Neural cell (in vitro differentiated cells): ENCODE data around the gene ME2. TPM values are rescaled to one million over a fixed set of nuclear protein-coding genes. Genes with fewer than 3 reads are reported as not detected.
"Not testable (repeated sequence)": the region's sequence is repeated elsewhere in the genome, so short reads cannot be mapped to it uniquely, and the experiment has no call there.

Experiments
- H2AFZ ChIP-seq: fragments of 200-600, 300-800 bp; sonication (generic), shearing (Covaris generic); 2 replicates; pipeline ENCODE4 v1.6.0; 2014; ENCODE audit warnings: low read depth, mild to moderate bottlenecking, antibody characterized with exemption, low read length, moderate library complexity
- H3F3A ChIP-seq: fragments of 200-600 bp; shearing (Covaris generic); 2 replicates; pipeline ENCODE4 v1.6.1; 2016; ENCODE audit warnings: mild to moderate bottlenecking, moderate library complexity, mixed read lengths, antibody characterized with exemption, low read length; ENCODE audit not compliant: insufficient read depth, poor library complexity, severe bottlenecking
- H3K27ac ChIP-seq: fragments of 200-600, 300-800 bp; sonication (generic), shearing (Covaris generic); 2 replicates; pipeline ENCODE4 v1.5.1; 2014; ENCODE audit warnings: mild to moderate bottlenecking, low read length, moderate library complexity
- H3K27me3 ChIP-seq: fragments of 300-800, 200-600 bp; sonication (generic), shearing (Covaris generic); 2 replicates; pipeline ENCODE4 v1.6.0; 2014; ENCODE audit warnings: mild to moderate bottlenecking, low read depth, low read length, moderate library complexity; ENCODE audit not compliant: insufficient read depth
- H3K36me3 ChIP-seq: fragments of 300-800, 200-600 bp; sonication (generic), shearing (Covaris generic); 2 replicates; pipeline ENCODE4 v1.5.1; 2014; ENCODE audit warnings: mild to moderate bottlenecking, antibody characterized with exemption, low read length, moderate library complexity; ENCODE audit not compliant: insufficient read depth
- H3K4me2 ChIP-seq: fragments of 300-800, 200-600 bp; sonication (generic), shearing (Covaris generic); 2 replicates; pipeline ENCODE4 v1.6.0; 2014; ENCODE audit warnings: mild to moderate bottlenecking, low read length
- H3K4me3 ChIP-seq: fragments of 300-800, 200-600 bp; sonication (generic), shearing (Covaris generic); 2 replicates; pipeline ENCODE4 v1.5.1; 2014; ENCODE audit warnings: mild to moderate bottlenecking, low read length, moderate library complexity
- H3K79me2 ChIP-seq: fragments of 200-600 bp; shearing (Covaris generic); replicated peaks from 2 replicates; pipeline ENCODE4 v1.6.0; 2014; ENCODE audit warnings: mild to moderate bottlenecking, low read length, moderate library complexity; ENCODE audit not compliant: insufficient read depth
- H3K9ac ChIP-seq: fragments of 300-800, 200-600 bp; sonication (generic), shearing (Covaris generic); 2 replicates; pipeline ENCODE4 v1.6.1; 2016; ENCODE audit warnings: mild to moderate bottlenecking, low read length, mixed read lengths
- H3K9me2 ChIP-seq: fragments of 200-600 bp; shearing (Covaris generic); 2 replicates; pipeline ENCODE4 v1.6.1; 2016; ENCODE audit warnings: mild to moderate bottlenecking, low read length, mixed read lengths; ENCODE audit not compliant: insufficient read depth
- H3K9me3 ChIP-seq: fragments of 200-600, 300-800 bp; sonication (generic), shearing (Covaris generic); 2 replicates; pipeline ENCODE4 v1.6.1; 2016; ENCODE audit warnings: mild to moderate bottlenecking, mixed run types, low read length, moderate library complexity, mixed read lengths
- H4K20me1 ChIP-seq: fragments of 200-600 bp; shearing (Covaris generic); 2 replicates; pipeline ENCODE4 v1.6.1; 2016; ENCODE audit warnings: mild to moderate bottlenecking, mixed run types; ENCODE audit not compliant: insufficient read depth
- EP300 ChIP-seq: fragments of 450-650 bp; conservative IDR thresholded peaks from 2 replicates; pipeline ENCODE4 v1.6.1; 2014; ENCODE audit warnings: antibody characterized with exemption, mild to moderate bottlenecking, moderate library complexity; ENCODE audit not compliant: poor library complexity, severe bottlenecking
- EZH2 ChIP-seq: fragments of 200-600, 300-800 bp; shearing (Covaris generic), sonication (generic); IDR thresholded peaks from 2 replicates; pipeline ENCODE4 v1.6.1; 2014; ENCODE audit warnings: antibody characterized with exemption, low read length, borderline replicate concordance, mild to moderate bottlenecking; ENCODE audit not compliant: insufficient read depth, poor library complexity, severe bottlenecking
- MXI1 ChIP-seq: fragments of 450-650 bp; conservative IDR thresholded peaks from 2 replicates; pipeline ENCODE4 v1.6.1; 2014; ENCODE audit warnings: antibody characterized with exemption, mild to moderate bottlenecking; ENCODE audit not compliant: poor library complexity, severe bottlenecking
- POLR2AphosphoS5 ChIP-seq: IDR thresholded peaks from 2 replicates; pipeline ENCODE4 v1.6.1; 2012
- RAD21 ChIP-seq: fragments of 450-650 bp; conservative IDR thresholded peaks from 2 replicates; pipeline ENCODE4 v1.6.1; 2014; ENCODE audit warnings: antibody characterized with exemption, mild to moderate bottlenecking, moderate library complexity
- SMC3 ChIP-seq: fragments of 450-650 bp; conservative IDR thresholded peaks from 2 replicates; pipeline ENCODE4 v1.6.1; 2014; ENCODE audit warnings: antibody characterized with exemption, mild to moderate bottlenecking, moderate library complexity; ENCODE audit not compliant: poor library complexity
- TAF1 ChIP-seq: IDR thresholded peaks from 2 replicates; pipeline ENCODE4 v1.6.1; 2012; ENCODE audit warnings: low read depth
- polyA plus RNA-seq: library from polyadenylated mRNA; depleted of rRNA; stranded (reverse); fragments of >200 nt; gene quantifications from 2 replicates; pipeline ENCODE4 v1.2.3, GENCODE V29; 2014
- TF ChIP-seq, protein P1 (sequence below): fragments of 450-650 bp; IDR thresholded peaks from 2 replicates; pipeline ENCODE4 v1.5.1; 2014; ENCODE audit warnings: antibody characterized with exemption, mild to moderate bottlenecking, moderate library complexity; ENCODE audit not compliant: poor library complexity, severe bottlenecking
- TF ChIP-seq, protein P2 (sequence below): IDR thresholded peaks from 2 replicates; pipeline ENCODE4 v1.6.1; 2012; ENCODE audit warnings: borderline replicate concordance

Gene ME2
- polyA plus RNA-seq, 1 donor from 2014 or later, result 76.2 TPM

DNA sequence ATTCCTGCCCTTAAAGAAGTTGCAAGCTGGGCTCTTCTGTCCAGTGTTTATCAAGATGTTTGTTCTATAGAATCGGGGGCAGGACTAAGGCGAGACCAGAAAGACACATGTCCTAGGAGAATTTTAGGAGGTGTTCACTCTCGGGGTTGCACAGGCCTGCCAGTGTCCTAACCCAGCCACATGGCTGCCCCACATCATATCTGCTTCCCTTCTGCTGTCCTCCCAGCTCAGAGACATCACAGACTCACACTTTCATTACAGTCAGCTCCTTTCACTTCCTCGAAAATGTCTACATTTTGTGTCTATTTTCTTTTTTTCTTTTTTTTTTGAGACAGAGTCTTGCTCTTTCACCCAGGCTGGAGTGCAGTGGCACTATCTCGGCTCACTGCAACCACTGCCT, 48.4 kb upstream of the ME2 start:
- H3K79me2 ChIP-seq, result no peaks in the 10 kb centered on the region
- H3K9me2 ChIP-seq, result no peaks in the 10 kb centered on the region
- TF ChIP-seq TAF1, result no peak
- TF ChIP-seq EP300, result no peak
- no peak for TF ChIP-seq MXI1
- no peak for TF ChIP-seq POLR2AphosphoS5
- no peak for TF ChIP-seq EZH2
- no peak for TF ChIP-seq SMC3
- TF ChIP-seq, protein P1, sequence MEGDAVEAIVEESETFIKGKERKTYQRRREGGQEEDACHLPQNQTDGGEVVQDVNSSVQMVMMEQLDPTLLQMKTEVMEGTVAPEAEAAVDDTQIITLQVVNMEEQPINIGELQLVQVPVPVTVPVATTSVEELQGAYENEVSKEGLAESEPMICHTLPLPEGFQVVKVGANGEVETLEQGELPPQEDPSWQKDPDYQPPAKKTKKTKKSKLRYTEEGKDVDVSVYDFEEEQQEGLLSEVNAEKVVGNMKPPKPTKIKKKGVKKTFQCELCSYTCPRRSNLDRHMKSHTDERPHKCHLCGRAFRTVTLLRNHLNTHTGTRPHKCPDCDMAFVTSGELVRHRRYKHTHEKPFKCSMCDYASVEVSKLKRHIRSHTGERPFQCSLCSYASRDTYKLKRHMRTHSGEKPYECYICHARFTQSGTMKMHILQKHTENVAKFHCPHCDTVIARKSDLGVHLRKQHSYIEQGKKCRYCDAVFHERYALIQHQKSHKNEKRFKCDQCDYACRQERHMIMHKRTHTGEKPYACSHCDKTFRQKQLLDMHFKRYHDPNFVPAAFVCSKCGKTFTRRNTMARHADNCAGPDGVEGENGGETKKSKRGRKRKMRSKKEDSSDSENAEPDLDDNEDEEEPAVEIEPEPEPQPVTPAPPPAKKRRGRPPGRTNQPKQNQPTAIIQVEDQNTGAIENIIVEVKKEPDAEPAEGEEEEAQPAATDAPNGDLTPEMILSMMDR, result no peak
- TF ChIP-seq, protein P2, sequence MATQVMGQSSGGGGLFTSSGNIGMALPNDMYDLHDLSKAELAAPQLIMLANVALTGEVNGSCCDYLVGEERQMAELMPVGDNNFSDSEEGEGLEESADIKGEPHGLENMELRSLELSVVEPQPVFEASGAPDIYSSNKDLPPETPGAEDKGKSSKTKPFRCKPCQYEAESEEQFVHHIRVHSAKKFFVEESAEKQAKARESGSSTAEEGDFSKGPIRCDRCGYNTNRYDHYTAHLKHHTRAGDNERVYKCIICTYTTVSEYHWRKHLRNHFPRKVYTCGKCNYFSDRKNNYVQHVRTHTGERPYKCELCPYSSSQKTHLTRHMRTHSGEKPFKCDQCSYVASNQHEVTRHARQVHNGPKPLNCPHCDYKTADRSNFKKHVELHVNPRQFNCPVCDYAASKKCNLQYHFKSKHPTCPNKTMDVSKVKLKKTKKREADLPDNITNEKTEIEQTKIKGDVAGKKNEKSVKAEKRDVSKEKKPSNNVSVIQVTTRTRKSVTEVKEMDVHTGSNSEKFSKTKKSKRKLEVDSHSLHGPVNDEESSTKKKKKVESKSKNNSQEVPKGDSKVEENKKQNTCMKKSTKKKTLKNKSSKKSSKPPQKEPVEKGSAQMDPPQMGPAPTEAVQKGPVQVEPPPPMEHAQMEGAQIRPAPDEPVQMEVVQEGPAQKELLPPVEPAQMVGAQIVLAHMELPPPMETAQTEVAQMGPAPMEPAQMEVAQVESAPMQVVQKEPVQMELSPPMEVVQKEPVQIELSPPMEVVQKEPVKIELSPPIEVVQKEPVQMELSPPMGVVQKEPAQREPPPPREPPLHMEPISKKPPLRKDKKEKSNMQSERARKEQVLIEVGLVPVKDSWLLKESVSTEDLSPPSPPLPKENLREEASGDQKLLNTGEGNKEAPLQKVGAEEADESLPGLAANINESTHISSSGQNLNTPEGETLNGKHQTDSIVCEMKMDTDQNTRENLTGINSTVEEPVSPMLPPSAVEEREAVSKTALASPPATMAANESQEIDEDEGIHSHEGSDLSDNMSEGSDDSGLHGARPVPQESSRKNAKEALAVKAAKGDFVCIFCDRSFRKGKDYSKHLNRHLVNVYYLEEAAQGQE, result no peak
- TF ChIP-seq RAD21, result no peak
- no peaks in the 10 kb centered on the region for H3K9me3 ChIP-seq
- no peak overlapping the region for H3K9ac ChIP-seq
- H3F3A ChIP-seq, result no peaks in the 10 kb centered on the region
- H3K27me3 ChIP-seq, result no peaks in the 10 kb centered on the region
- H3K36me3 ChIP-seq, result no peaks in the 10 kb centered on the region
- no peaks in the 10 kb centered on the region for H4K20me1 ChIP-seq
- no peak overlapping the region for H3K4me3 ChIP-seq
- H3K4me2 ChIP-seq, result no peak overlapping the region
- H2AFZ ChIP-seq, result no peak overlapping the region
- no peak overlapping the region for H3K27ac ChIP-seq

DNA sequence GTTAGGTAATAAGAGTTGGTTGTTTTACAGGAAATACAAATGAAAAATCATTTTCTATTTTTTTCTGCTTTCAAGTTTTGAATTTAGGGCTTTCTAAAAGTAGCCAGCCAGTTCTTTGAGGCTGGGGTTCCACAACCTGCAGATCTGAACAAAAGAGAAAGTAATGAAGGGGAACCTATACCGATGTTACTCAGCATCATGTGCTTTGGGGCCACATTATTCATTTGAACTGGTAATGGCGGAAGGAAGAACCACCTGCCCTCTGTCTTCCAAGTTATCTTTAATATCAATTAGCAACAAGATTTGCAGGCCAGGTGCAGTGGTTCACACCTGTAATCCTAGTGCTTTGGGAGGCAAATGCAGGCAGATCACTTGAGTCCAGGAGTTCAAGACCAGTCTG, 46.2 kb upstream of the ME2 start:
- no peak overlapping the region for H3K27ac ChIP-seq
- no peaks in the 10 kb centered on the region for H3K9me2 ChIP-seq
- H3K9me3 ChIP-seq, result no peaks in the 10 kb centered on the region
- no peaks in the 10 kb centered on the region for H3K27me3 ChIP-seq
- no peaks in the 10 kb centered on the region for H3K36me3 ChIP-seq
- H2AFZ ChIP-seq, result no peak overlapping the region
- TF ChIP-seq, protein P1, result no peak
- TF ChIP-seq TAF1 (no peak), MXI1 (no peak), EP300 (no peak), EZH2 (no peak), RAD21 (no peak), POLR2AphosphoS5 (no peak), SMC3 (no peak)
- TF ChIP-seq, protein P2, result no peak
- H4K20me1 ChIP-seq, result no peaks in the 10 kb centered on the region
- no peak overlapping the region for H3K9ac ChIP-seq
- H3F3A ChIP-seq, result no peaks in the 10 kb centered on the region
- H3K4me2 ChIP-seq, result no peak overlapping the region
- no peak overlapping the region for H3K4me3 ChIP-seq
- H3K79me2 ChIP-seq, result no peaks in the 10 kb centered on the region

DNA sequence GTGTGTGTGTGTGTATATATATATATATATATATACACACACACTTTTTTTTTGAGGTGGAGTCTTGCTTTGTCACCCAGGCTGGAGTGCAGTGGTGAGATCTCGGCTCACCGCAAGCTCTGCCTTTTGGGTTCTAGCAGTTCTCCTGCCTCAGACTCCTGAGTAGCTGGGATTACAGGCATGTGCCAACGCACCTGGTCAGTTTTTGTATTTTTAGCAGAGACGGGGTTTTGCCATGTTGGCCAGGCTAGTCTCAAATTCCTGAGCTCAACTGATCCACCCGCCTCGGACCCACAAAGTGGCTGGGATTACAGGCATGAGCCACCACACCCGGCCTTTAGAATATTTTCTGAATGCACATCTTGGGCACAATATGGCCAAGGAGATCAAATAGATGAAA, 45.4 kb upstream of the ME2 start:
- H4K20me1 ChIP-seq, H2AFZ ChIP-seq, H3K9me2 ChIP-seq, H3K4me2 ChIP-seq, H3K9me3 ChIP-seq, H3K4me3 ChIP-seq, H3K27ac ChIP-seq, H3K27me3 ChIP-seq, H3K9ac ChIP-seq, H3F3A ChIP-seq, H3K79me2 ChIP-seq, H3K36me3 ChIP-seq: not testable (repeated sequence)
